HG02759 (cell line): Measurements from ENCODE around the gene NPPB.

ENCODE experiments used
- ATAC-seq: cut with Tn5 transposase; IDR thresholded peaks from one replicate; pipeline ENCODE4 v1.9.1; 2021; ENCODE audit warnings: mild to moderate bottlenecking, moderate library complexity; ENCODE audit not compliant: unreplicated experiment

NPPB gene

DNA sequence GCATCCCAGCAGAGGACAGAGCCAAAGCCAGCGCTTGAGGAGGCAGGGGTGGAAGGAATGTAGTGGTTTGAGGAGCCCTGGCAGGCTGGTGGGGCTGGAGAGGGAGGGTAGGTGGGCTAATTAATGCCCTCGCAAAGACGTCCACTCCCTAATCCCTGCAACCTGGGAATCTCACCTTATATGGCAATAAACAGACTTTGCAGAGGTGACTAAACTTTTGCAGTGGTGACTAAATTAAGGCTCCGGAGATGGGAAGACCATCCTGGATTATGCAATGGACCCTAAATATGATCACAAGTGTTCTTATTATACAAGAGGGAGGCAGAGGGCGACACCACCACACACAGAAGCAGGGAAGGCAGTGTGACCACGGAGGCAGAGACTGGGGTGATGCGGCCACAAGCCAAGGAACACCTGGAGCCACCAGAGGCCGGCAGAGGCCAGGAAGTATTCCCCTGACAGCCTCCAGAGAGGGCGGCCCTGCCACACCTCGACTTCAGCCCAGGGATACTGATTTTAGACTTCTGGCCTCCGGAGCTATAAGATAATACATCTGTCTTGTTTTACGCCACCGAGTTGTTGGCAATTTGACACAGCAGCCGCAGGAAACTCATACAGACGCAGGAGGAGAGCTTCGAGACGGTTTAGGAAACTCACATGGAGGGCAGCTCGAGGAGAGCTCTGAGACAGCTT lies 23.1 kb upstream of the NPPB start:
- no peak for ATAC-seq

DNA sequence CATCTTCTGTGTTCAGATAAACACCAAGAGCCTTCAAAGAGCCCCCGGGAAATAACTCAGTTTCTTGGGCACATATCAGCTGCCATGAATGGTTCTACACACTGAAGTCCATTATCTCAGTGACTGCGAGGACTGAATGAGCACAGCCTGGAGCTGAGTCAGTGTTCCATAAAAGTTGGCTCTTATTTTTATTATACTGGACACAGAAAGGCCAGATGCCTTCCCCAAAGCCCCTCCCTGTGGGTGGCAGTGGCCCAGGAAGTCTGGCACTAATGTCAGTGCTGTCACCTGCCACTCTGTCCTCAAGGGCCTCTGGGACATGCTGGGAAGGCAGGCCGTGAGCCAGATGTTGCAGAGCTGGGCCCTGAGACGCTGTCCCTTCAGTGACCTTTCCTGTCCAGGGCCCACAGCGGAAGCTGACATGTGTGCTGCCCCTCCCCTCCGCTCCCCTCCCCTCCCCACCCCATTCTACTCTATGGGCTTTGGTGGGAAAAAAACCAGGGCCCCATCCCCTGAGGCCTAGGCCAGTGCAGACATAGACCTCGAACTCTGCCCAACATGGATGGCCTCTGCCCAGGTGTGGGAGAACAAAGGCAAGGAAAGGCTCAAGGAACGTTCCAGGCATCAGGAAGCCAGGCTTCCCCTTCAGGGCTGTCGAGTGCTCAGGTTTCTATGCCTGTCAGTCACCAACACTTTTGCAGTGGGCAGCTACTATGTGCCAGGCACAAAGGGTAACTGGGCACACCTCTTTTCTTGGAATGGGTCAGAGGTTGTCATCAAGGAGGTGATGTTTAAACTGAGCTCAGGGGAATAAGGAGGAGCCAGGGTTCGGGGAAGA lies 22.4 kb upstream of the NPPB start:
- no peak for ATAC-seq

DNA sequence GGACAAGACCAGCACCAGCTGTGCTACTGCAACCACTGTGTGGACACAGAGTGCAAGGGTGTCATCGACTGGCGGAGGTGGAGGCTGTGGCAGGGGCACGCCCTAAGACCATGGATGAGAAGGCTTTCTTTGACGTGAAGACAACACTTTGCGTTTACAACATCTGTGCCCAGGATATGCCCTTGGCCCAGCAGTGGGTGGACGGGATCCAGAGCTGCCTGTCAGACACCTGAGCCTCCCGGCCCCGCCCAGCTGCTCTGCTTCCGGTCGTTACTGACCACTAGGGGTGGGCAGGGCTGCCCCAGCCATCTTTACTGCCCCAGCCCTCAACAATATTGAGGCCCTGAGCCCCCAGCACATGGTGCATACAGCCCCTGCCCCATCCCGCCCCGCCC lies 21.4 kb upstream of the NPPB start:
- no peak for ATAC-seq

DNA sequence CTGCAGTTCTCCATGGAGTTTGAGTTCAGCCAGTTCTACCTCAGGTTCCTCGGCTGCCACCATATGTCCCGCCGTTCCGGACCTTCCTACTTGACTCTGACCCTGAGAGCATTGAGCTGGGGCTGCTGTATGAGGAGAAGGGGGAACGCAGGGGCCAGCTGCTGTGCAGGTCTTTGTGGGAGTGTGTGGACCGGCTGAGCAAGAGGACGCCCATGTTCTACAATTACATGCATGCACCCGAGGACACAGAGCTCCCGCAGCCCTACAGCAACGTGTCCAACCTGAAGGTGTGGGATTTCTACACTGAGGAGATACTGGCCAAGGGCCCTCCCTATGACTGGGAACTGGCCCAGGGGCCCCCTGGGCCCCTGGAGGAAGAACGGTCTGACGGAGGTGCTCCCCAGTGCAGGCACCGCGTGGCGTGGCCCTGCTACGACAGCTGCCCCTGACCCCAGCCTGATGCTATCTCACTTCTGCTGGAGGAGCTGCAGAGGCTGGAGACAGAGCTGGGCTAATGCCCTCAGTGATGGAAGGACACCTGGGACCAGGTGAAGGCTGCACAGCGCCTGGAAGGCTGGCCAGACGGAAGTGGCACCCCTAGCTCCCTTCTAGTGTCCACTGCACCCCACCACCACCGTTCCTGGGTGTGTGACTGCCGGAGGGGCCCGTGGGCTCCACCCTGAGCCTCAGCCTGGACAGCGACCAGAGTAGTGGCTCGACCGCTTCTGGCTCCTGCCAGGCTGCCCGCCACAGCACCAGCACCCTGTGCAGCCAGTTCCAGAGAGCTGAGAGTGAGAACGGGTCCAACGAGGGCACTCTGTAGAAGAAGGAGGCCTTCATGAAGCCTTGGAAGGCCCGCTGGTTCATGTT lies 20.8 kb upstream of the NPPB start:
- ATAC-seq = no peak

DNA sequence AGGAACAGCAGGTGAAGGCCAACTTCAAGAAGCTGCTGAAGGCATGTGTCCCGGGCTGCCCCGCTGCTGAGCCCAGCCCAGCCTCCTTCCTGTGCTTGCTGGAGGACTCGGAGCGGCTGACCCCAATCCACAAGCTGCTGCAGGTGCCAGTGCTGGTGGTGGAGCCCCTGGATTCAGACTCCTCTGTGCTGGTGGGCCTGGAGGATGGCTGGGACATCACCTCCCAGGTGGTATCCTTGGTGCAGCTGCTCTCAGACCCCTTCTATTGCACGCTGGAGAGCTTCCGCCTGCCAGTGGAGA lies 20.1 kb upstream of the NPPB start:
- ATAC-seq = no peak

DNA sequence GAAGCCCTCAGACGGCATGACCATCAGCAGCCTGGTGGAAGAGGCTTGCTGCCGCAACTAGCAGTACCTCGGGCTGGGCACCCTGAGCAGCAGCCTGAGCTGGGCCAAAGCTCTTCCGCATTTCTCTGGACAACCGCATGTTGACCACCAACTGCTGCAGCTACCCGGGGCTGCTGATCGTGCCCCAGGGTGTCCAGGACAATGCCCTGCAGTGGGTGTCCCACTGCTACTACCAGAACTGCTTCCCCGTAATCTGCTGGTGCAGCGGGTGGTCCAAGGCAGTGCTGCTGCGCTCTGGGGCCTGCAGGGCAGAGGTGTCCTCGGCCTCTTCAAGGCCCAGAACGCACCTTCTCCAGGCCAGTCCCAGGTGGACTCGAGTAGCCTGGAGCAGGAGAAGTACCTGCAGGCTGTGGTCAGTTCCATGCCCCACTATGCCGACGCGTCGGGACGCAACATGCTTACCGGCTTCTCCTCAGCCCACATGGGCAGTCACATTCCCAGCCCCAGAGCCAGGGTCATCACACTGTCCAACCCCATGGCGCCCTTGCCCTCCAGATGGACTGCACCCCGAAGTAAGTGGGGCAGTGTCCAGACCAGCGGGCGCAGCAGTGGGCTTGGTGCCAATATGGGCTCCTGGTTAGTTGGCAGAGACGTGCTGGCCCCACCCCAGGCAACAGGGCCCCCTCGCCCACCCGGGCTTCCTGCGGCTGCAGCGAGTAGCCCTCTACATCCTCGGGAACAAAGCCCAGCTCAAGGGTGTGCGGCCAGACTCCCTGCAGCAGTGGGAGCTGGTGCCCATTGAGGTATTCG lies 19.5 kb upstream of the NPPB start:
- no peak for ATAC-seq

DNA sequence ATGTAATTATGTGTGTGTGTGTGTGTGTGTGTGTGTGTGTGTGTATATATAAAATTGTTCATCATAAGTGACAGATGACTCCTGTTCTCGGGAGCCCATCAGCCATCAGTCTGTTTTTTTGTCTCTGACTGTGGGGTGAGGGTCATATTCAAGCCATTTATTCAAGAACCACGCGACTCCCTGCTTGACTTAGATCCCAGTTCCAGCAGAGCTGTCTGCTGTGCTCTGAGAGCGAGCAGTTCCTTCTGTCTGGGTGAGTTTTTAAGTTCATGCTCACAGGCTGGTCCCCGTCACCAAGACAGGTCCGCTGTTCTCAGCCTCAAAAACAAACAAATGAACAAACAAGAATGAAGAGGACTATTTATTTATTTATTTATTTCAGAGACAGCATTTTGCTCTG lies 18.3 kb upstream of the NPPB start:
- ATAC-seq = no peak

DNA sequence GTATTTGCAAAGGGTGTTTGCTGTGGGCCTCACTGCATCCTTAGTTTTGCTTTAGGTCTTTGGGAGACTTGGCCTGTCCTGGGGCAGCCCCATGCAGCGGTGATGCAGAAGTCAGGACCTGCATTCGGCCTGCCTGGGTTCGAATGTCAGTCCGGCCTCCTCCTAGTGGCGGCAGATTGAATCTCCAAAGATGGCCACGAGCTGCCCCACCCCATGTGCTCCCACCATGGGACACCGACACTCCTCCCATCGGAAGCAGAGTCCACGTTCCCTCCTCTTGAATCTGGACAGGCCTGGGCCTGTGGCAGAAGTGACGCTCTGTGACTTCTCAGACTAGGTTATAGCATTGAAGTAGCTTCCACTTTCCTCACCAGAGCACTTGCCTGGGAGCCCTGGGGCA lies 16.3 kb upstream of the NPPB start:
- no peak for ATAC-seq

DNA sequence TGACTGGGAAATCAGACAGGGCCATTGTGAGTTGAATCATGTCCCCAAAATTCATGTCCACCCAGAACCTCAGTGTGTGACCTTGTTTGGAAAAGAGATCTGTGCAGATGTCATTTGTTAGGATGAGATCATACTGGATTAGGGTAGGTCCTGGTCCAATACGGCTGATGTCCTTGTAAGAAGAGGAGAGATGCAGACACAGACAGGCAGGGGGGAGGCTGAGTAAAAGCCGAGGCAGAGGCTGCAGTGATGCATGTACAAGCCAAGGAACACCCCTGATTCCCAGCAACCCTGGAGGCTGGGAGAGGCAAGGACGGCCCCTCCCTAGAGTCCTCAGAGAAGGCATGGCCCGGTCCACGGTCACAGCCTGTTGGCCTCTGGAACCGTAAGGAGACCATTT lies 15.9 kb upstream of the NPPB start:
- no peak for ATAC-seq

DNA sequence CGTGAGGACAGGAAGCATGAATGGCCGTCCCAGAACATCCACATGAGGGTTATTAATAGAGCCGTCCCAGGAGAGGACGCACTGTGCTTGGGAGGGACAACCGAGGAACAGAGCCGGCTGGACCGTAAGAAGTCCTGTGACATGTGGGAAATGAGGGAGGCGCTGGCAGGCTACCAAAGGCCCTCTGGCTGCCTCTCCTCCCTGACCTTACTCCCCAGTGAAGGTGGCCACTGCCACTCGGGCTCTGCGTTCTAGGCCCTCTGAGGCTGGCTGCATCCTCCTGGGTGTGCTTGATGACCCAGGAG lies 15.5 kb upstream of the NPPB start:
- no peak for ATAC-seq

DNA sequence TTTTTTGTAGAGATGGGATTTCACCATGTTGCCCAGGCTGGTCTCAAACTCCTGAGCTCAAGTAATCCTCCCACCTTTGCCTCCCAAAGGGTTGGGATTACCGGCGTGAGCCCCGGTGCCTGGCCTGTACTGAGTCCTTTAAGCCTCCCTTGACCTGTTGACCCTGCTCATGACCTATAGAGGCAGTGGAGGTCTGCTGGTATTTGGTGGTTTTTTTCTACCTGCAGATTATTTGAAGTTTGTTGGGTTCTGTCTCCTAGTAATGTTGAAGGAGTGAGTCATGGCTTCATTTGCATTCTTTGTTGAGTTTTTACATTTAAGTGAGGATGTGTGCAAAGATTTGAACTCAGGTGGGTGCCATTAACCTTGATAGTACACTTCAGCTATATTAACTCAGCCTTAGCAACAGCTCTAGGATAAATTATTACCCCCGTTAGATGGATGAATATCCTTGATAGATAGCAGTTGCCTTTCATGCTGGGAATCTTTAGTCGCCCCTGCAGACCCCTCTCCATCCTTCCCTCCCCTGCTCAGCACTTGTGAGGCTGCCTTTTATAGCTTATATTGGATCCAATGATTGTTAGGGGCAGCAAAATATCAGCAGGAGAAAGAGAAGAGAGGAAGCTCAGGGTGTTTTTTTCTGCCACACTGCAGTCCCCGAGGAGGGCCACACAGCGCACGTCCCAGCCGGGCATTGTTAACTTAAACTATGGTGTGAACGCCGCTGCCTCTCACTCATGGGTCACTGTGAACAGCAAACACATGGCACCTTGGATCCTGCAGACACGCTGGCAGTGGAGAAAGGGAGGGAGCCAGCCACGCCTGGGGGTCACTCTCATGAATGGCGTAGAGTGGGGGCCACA lies 14.9 kb upstream of the NPPB start:
- ATAC-seq = no peak

DNA sequence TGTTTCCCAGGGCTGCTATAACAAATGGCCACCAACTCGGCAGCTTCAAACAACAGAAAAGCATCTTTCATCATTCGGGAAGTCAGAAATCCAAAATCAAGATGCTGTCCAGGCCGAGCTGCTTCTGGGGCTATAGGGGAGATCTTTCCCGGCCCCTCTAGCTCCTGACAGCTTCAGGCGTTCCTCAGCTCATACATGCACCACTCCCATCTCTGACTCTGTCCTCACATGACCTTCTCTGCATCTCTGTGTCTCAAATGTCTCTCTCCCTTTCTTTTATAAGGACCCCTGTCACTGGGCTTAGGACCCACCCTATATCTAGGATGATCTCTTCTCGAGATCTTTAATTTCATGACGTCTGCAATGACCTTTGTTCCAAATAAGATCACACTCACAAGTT lies 13.8 kb upstream of the NPPB start:
- ATAC-seq = no peak

DNA sequence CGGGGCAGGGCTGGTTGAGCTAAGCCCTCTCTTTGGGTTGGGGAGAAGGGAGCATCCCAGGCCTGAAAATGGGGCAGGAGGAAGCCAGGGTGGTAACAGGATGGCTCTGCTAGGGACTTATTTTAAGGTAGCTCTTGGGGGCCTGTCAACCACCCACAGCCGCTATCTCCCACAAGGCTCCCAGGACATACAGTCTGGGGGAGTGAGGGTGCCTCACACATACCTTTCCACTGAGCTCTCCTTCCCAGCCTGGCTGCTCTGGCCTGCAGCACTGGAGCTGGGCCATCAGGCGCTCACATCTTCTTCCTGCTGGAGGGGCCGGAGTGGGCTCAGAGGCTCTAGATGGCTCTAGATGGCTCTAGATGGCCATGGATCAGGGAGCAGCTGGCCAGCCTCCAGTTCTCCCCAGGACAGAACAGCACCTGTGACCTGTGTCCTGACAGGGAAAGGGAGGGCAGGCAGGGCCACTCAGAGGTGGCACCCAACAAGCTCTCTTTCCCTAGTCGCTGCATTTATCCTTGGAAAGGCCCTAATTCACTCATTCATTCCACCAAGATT lies 11.0 kb upstream of the NPPB start:
- no peak for ATAC-seq

DNA sequence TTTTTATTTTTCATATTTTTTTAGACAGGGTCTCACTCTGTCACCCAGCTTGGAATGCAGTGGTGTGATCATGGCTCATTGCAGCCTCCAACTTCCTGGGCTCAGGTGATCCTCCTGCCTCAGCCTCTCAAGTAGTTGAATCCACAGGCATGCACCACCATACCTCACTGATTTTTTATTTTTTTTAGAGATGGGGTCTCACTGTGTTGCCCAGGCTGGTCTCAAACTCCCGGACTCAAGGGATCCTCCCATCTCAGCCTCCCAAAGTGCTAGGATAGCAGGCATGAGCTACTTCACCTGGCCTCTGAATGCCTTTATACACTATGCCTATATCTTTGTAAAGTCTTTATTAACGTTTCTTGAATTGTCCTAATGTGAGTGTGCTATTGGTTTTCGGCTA lies 10.4 kb upstream of the NPPB start:
- no peak for ATAC-seq

DNA sequence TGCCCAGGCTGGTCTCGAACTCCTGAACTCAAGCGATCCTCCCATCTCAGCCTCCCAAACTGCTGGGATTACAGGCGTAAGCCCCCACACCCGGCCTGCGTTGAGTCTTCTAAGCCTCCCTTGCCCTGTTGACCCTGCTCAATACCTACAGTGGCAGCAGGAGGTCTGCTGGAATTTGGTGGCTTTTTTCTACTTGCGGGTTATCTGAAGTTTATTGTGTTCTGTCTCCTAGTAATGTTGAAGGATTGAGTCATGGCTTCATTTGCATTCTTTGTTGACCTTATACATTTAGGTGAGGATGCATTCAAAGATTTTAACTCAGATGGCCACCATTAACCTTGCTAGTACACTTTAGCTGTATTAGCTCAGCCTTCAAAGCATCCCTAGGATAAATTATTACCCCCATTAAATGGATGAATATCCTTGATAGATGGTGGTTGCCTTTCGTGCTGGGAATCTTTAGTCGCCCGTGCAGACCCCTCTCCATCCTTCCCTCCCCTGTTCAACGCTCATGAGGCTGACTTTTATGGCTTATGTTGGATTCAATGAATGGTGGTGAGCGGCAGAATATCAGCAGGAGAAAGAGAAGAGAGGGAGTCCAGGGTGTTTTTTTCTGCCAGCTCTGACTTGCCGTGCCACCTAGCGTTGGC lies 9.7 kb upstream of the NPPB start:
- ATAC-seq = no peak

DNA sequence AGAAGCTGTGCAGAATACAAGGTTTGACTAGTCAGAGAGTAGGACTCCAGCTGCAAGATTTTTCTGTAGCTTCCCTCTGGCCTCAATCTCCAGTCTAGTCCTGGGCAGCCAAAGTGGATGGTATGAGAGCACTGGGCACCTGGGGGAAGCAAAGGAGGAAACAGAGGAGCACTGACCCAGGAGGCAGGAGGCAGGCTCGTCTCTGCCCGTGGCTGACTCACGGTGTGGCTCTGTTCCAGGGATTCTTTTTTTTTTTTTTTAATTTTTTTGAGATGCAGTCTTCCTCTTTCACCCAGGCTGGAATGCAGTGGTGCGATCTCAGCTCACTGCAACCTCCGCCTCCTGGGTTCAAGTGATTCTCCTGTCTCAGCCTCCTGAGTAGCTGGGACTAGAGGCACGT lies 4.1 kb upstream of the NPPB start:
- no peak for ATAC-seq

DNA sequence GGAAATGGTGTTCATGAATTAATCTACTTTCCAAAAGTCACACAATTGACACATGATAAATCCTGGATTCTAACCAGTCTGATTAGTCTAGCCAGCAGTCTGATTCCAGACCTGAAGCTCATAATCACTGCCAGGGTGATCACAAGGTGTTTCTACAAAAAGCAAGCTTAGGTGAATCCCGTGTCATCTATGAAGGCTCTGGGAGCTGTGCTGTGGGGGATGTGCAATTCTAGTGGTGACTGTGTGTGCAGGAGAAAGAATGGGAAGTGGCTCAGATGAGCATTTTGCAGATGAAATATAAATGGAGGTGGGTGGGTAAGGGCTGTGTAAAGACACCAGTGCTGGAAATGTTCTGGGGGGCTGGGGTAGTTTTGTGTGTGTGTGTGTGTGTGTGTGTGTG lies 1.8 kb upstream of the NPPB start:
- no peak for ATAC-seq

DNA sequence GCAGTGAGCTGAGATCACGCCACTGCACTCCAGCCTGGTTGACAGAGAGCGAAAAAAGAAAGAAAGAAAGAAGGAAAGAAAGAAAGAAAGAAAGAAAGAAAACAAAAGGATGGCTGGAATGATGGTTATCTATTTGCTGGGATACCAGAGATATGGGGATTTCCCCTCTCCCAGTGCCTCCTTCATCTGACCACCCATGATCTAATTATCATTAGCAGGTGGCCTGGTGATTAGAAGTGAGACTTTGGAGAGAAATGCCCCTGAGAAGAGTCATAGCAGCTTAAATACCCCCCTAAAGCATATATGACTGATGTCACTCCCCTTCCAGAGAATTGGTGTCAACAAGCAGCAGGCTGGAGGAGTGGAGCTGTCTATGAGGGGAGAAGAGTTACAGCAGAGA lies 1.3 kb upstream of the NPPB start:
- no peak for ATAC-seq
